COLO668 (cell line): Measurements from ENCODE around the gene FBXL7.

Experiments
- DNase-seq: peaks from one replicate; lab custom pipeline; 2025; ENCODE audit not compliant: unreplicated experiment; lab: John Stamatoyannopoulos, UW

Gene FBXL7

DNA sequence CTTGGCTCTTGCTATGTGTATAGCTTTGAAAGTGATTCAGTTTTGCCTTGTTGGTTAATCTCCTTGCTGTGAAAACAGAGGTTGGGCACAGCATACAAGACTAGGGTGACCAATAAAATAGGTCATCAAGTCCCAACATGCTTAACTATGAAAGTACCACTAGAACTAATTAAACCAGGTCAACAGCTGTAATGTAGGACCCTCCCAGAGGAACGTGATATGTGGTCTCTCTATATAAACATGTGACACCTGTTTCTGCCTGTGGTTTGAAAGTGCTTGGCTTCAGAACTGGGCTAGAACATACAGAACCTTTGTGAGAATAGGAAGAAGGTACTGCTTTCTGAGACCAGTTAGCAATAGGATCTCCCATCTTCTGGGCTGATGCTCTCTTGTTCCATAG, 297.1 kb downstream of the FBXL7 start:
- DNase-seq: no peak

DNA sequence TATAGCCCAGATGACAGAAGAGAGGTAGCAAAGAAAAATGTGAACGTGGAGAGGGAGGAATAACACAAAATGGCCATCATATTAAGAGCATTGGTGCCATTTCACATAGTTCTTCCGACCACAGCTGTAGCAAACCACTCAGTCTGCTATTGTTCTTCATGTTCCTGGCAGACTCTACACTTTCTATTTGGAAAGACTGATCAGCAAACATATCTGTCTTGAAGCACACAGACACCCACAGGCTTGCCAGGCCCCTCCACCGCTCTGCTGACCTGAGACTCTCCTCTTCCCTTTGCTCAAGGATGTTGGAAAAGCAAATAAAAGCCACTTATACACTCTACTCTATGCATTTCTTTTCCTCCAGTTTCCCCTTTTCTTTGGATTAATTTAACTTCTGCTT, 298.0 kb downstream of the FBXL7 start:
- no peak for DNase-seq

DNA sequence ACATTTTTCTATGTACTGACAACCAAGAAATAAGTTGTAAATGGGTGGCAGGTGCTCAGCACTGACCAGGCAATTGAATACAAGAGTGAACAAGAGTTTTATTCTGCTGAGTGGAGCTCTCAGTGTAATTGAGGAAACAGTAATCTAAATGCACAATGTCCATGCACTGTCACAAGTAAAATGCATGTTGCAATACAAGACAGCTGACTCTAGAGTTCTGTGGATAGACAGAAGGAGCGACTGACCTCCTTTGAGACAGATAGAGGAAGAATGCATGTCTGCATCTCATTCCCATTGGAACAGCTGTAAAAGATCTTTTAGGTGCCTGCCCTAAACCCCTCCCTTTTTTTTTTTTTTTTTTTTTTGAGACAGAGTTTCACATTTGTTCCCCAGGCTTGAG, 299.0 kb downstream of the FBXL7 start:
- DNase-seq: no peak

DNA sequence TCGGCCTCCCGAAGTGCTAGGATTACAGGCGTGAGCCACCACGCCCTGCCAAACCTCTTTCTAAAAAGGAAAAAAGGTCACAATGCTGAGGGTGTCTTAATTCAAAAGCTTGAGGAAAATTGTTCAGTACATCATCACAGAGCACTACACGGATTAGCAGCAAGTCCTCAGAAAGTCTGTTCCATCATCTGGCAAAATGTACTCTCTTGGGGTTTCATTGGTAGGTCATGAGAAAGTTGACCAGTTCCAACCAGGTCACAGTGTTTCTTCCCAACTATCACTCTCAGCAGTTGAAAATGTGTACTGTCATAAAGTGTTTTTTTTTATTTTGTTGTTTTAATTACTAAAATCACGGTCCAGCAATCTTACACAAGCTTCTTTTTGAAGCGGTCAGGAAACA, 299.6 kb downstream of the FBXL7 start:
- DNase-seq: no peak

DNA sequence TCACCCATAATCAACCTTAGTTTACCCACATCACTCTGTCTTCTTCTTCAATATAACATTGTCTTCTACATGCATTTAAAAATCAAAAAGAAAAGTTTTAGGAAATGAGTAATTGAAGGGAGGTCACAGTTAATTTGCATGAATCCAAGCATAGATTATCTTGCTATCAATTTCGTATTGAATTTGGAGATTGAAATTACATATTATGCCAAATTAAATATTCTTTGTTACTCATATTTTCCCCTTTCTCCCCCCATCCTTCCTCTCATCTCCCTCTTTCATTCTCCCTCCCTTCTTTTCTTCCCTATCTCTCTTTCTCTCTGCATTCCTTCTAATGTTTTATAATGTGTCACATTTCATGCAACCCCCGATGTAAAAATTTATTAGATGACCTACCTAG, 303.3 kb downstream of the FBXL7 start:
- DNase-seq: no peak

DNA sequence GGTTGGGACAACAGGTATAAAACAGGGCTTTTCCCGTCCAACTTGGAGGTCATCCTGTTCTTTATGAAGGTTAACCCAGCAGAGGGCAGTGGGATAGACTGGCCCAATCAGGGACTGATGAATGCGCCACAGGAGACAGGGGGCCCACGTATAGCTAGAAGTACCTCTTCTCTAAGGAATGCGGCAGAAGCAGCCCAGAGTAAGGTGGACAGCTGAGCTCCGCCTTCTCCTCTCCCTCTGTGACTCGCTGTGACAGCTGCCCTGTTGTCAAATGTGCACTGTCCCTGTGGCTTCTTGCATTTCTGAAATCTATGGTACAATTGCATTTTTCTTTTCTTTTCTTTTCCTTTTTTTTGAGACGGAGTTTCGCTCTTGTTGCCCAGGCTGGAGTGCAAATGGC, 306.6 kb downstream of the FBXL7 start:
- no peak for DNase-seq

DNA sequence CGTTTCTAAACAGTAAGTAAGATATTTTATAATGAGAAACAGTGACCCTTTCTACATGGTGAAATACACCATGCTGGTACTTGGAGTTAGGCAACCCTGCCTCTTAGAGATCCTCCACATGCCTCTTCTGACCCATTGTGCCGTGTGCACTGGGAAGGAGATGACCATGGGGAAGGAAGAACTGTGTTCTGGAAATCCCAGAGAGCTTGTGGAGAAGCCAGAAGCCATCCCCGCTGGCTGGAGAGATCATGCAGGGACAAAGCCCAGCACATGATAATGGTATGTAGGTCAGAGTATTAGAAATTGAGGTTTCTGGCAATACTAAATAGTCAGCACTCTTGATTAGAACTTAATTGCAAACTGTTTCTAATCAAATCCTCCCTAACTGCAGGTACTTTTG, 307.3 kb downstream of the FBXL7 start:
- DNase-seq: no peak

DNA sequence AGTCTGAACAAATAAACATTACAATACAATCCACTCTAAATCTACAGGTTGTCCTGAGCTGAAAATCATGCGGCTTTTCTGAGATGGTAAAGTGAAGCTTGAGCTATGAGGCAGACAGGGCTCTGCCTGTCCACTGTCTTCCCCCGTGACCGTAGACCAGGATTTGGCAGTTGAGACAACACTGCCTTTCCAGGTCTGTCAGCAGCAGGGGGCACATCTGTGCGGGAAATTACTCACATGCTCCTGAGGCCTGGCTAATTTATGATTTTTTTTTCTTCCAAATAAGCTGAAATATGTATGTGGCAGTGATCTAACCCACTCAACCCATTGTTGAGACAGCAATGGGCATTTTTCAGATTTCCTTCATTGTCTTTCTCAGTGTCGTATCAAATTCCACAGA, 307.9 kb downstream of the FBXL7 start:
- no peak for DNase-seq

DNA sequence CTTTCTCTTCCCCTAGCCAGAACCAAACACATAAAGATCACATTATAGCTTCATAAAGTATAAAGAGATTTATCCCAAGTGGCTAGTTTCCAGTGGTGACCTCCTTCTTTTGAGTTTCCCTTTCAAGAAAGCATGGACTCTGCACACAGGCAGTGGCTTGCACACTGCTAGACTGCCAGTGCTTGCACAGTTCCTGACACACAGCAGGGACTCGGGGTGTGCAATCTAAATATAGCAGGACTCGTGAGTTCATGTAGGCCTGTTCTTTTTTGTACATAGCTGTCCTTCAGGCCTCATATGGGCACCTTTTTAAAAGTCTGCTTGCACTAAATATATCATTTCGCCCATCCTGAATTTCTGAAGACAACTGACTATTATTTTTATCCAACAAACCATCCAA, 308.6 kb downstream of the FBXL7 start:
- no peak for DNase-seq

DNA sequence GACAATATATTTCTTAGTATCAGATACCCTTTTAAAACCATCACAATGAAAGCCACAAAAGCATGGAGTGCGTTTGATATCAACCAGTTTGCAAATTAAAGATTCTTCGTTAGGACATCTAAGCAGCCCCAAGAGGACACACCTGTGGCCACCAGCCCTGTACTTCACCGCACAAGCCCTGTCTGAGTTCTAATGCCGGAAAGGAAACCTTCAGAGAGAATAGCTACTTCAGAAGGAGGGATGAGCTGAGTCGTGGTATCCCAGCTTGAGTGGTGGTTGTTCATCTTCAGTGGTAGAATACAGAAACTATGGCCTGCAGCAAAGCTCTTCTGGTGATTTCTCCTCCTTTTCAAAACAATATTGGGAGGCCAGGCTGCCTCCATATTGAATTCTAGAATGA, 319.6 kb downstream of the FBXL7 start:
- no peak for DNase-seq

DNA sequence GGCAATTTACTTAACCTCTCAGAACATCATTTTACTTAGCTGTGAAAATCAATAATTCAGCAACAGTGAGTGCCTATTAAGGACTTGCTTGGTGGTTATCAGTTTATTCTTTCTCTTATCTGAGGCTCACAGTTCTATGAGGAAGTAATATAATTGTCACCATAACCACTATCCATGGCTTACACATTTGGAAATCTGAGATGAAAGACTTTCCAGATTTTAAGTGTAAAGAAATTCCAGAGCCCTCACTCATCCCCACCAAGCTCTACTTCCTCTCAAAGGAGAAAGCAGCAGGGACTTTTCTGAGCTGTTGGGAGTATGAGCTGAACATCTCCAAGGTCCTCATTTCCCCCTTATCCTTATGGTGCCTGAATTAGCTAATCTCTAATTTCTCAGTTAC, 321.5 kb downstream of the FBXL7 start:
- DNase-seq: no peak

DNA sequence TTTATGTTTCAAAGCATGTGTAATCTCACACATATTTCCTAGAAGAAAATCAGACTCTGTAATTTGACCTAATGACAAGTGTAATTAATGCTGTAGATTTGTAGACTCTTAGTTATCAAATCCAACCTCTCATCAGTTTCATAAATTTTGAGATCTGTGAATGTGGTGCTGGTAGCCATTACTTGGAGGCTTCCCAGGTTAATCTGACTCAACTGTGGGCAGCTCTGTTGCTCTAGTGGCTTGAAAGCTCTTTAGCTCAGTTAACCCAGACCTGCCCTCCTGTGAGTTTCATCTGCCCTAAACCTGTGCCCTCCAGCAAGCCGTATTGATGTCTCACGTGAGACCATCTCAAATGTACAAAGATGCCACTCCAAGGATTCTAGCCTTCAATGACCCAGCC, 323.4 kb downstream of the FBXL7 start:
- no peak for DNase-seq

DNA sequence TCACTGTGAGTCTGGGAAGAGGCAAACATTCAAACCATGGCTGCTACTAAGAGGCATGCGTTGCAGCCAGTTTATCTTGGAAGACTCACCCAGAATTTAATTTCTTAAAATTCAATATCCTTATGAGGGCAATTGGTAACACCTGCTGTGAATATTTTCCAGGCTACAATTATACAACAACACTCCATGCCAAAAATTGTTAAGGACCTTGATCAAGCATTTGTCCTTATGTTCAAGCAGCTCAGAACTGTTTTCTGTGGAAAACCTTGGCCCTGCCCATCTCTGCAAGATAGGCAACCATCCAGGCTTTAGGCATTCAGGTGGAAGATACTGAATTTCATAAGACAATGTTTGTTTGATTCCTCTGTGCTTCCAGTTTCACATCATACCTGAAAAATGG, 327.8 kb downstream of the FBXL7 start:
- no peak for DNase-seq

DNA sequence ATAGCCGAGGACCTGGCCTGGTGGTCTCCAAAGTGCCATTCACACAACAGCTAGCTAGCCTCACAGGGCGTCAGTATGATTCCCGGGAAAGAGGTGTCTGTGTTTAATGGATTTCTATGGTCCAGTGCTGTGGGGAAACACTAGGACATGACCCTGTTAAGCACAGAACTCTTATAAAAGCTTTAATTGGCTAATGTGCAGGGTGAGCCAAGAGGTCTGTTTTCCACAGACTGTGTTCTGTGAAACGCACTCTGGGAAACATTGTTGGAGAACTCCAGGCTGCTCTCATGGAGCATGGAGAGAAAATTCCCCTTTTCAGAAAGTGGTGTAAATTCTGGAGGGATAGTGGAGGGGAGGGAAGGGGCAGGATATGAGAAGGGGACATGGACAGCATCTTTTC, 331.4 kb downstream of the FBXL7 start:
- no peak for DNase-seq

DNA sequence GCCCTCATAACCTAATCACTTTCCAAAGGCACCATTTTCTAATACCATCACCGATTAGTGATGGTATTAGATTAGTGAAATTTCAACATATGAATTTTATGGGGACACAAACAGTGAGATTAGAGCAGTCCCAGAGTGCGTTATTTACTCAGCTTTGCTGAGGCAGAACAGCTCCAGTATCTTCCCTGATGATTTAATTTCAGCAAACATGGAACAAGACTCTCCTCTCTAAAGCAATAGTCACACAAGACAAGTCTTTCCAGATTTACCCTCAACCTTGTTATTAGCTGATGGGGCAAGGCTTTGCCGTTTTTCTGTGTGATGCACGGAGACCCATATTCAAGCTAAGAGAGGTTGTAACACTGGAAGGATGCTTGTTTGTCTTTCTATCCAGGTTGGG, 333.4 kb downstream of the FBXL7 start:
- DNase-seq: no peak

DNA sequence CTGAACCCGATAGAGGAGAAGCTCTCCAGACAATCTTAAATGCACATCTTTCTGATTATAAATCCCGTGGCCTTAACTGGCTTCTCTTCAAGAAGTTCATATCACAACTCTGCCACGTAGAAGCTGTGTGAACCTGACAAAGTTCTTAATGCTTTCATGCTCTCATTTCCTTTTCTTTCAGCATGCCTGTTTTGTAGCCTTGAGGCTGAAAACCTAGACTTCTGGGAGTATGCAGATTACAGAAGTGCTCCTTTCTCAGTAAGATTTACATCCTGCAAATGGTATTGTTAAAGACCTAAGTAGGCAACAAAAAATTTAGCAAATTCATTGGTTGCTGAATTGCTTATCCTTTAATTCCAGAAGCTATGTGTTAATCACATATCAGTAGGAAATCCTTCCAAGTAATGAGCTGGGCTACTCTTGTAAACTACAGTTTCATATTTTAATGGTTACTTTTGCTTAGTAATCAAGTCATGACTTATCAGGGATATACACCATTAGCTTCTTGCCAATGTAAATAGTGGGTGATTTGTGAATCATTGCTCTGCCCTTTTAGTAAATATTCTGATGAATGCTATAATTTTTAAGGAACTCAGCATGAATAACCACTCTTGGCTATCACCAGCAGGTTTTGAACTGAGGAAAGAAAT, 334.7 kb downstream of the FBXL7 start:
- DNase-seq: no peak

DNA sequence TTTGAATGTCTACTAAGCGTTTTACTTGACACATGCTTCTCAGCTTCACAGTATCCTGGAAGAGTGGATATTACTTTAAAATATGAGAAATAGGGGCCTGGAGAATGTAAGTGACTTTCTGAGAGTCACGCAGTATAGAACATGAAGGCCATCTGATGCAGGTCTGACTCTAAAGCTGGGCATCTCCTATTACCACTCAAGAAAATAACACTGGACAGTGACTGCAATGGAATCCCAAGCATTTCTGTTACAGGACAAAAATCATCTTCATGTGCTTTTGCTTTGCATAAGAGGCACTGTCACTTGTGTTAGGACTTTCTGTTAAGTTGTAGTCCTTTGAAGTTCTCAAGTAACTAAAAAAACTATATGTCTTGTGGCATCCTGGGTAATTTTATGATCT, 335.5 kb downstream of the FBXL7 start:
- no peak for DNase-seq

DNA sequence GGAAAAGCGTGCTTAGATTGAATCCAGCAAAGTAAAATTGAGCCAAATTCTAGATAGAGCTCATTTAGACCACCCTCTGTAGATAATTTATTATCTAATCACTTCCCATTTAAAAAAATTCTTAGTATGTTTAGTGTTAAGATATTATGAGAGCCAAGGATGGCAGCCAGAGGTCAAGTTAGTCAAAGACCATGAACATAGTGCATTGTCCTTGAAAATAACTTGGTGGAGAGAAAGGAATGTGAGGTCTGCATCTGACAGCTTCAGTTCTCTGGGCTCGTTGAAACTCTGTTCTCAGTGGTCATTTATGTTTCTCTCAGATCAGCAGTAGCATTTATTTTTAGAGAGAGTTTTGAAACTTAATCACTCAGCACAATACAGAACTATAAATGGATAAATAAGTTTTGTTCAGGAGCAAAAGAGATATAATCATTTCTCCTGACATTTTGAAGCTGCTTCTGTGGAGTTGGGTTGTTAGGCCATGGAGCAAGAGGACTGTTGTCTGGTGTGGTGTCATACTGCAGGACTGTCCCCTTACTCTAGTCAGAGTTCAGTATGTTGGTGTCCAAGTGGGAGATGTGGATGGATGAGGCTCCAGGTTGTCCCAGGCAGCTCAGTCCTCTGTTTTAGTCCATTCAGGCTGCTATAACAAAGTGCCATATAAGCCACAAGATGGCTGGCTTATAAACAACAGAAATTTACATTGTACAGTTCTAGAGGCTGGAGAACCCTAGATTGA, 337.7 kb downstream of the FBXL7 start:
- DNase-seq: no peak

DNA sequence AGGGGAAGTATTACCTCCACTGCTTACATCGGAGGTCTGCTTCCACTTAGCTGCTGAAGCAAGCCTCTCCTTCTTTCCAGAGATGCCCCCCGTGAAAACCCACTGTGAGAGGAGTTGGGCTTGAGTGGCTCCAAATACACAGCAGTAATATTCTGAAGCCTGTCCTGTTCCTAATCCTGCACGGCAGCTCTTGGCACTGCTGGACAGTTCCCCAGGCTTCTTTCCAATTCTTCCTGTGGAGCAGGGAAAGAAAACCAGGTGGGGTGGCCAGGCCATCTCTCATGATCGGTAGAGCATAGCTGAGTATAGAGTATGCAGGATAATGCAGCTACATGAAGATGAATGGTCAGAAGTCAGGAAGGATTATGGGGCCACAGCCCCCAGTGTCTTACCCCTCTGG, 344.3 kb downstream of the FBXL7 start:
- DNase-seq: no peak

DNA sequence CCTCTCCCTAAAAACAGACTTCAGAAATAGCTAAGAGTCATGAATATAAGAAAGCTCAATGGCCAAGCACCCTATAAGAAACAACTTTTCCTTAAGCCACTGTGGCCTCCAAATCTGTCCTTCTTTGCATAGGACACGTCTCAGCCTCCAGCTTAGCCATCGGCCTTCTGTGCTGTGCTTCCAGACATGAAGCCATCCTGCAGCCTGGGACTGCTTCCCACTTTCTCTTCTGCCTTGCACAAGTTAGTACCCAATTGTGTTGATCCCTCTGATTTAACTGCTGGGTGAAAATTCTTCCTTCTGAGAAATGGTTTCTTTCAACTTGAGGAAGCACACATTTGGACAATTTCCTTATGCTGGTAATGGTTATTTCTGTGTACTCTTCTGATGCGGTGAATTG, 344.9 kb downstream of the FBXL7 start:
- DNase-seq: no peak

DNA sequence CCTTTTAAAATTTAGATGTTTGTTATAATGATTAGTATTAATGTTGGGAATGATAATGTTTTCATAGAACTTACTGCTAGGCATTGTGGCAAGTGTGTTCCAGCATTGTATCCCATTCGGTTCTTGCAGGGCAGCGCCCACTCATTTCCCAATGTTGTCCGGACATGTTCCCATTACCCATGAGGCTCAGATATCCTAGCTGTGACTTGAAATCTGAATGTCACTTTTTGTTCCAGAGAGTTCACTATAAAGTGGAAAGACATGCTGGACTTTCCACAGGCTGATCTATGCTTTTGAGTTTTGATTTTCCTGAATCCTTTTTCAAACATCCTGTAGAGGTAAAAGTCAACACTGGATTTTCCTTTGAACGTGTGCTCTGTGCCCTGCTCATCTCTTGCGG, 350.6 kb downstream of the FBXL7 start:
- DNase-seq: no peak

DNA sequence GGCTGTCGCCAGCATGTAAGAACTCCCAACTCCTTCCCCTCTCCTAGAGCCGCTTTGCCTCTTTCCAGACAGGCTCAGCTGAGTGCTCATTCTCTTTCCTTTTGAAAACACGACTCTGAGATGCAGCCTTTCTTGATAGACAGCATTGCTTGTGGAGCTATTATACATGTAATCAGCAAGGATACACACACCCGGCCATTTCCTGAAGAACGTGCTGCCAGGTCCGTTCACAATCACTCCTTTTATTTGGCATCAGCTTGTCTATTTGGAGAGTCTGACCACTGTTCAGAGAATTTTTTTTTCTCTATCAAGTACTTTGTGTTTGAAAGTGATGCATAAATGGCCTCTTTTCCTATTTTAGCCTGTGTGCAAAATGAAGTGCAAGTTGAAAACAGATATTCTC, 351.0 kb downstream of the FBXL7 start:
- DNase-seq: no peak

DNA sequence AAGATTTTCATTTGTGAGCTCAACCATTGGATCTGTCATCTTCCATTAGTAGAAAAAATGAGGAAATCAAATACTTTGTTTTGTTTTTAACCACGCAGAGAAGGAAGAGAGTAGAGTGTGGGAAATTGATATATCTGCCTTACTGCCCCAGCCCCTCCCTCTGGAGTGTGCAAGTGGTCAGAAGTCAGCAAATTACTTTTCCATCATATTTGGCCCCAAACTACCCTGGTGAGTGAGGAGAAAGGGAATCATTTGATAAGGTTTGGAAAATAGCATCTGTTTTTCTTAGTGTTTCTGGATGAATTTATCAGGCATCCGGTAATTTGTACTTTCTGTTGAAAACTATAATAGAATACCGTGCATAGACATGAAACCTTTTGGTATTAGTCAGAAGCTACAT, 352.2 kb downstream of the FBXL7 start:
- DNase-seq: no peak
